Stimulated activated CD4-positive, alpha-beta T cell treated with anti-CD3 and anti-CD28 coated beads, Interleukin-12 subunit alpha, Interleukin-12 subunit beta, amount 100 ng/mL, for 4 hours (primary cell): ENCODE measurements around the gene BACH2.
"Not testable (repeated sequence)": the region's sequence is repeated elsewhere in the genome, so short reads cannot be mapped to it uniquely, and the experiment has no call there.

Experiments used
- DNase-seq: peaks from one replicate; pipeline ENCODE4 v3.0.0-alpha.2; 2020

BACH2 gene

DNA sequence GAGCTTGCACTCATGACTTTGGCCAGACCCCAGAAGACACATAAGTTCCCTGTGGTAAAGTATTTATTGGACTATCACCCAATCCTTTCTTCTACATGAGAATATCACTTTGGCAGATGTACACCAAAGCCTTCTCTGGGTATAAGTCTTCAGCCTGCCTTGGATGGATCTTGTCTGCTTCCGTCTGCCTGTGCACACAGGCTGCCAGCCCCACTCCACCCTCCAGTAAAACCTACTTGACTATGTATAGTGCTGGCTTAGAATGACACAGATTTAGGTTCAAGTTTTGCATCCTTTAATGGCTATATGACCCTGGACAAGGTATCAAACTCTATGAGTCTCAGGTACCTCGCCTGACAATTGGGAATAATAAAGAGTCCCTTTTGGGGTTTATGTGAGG is 63.4 kb downstream of the BACH2 start:
- DNase-seq = no peak

DNA sequence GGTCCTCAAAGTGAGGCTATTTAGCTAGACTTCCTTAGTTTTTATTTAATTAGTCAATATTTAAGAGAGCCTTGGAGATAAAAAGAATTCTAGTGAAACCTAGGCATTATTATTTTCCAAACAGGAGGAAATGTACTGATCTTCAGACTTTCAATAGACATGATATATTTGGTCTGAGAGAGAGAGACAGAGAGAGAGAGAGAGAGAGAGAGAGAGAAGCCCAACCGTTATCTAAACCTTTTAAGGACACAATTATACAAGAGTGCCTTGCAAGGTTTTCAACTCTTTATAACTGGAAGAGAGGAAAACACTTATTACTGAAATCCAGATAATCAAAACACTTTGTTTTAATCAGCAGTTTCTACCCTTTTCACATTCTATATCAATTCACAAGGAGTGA is 64.8 kb downstream of the BACH2 start:
- DNase-seq = no peak

DNA sequence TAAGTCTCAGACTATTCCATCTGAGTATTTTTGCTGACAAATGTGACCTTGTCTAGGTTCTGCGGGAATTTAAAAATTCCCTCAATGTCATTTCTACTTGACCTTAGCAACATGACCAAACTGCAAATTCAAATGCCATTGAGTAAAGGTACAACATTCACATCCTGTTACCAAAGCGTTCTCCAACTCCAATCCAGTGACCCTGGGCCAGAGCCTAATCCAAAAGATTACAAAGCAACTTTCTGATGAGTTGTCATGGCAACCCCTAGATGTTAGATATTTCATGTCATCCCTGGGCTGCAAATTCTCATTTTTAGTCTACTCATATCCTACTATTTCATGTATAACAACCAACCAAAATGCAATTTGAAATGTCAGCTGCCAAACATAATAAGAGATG is 65.3 kb downstream of the BACH2 start:
- no peak for DNase-seq

DNA sequence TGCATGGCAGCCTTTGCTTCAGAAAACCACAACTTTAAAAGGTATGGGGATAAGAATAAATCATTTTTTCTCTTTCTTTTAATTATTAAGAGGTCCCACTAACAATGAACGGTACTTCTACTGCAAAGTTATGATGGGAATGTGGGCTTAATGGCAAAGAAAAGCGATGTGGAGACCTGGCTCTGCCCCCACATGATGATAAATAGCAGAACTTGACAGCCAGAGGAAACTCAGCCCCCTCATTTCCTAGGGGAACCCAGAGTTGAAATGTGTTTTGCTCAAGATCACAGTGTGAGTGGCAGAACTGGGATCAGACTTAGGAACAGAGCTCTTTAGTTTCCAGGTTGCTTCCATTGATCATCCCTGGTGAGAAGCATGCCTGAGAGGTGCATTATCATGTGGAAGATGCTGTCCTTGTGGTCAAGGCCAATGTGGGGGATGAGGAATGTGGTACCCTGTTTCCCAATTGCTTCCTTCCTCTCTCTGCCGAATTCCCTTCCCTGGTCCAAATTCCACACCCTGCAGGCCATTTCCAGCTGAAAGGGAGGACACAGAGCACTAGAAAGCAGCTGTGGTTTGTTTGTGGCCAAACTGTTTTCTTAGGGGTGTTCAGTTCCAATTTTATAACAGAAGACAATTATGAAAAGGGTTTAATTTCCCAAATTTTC is 66.0 kb downstream of the BACH2 start:
- no peak for DNase-seq

DNA sequence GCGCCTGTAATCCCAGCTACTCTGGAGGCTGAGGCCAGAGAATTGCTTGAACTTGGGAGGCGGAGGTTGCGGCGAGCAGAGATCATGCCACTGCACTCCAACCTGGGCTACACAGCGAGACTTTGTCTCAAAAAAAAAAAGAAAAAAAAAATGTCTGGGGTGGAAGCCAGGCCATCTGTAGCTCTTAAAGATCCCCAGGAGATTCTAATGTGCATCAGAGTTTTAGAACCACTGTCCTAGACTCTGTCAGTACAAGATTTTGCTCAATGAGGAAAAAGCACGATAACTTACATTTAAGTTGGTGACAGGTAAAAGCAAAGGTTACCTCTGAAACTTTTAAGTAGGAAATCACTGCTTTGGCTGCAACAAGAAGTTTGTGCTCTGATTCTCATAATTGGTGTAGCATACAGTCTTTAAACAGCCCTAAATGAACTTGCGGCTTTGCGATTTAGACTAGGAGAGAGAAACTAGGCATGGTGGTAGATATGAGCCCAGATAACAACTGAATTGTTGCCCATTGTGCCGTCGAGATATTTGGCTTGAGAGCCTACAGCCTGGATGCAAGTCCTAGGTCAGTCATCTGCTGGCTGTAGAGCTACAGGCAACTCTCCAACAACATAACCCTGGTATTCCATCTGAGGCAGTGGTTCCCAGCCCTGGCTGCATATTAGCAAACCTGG is 67.2 kb downstream of the BACH2 start:
- no peak for DNase-seq

DNA sequence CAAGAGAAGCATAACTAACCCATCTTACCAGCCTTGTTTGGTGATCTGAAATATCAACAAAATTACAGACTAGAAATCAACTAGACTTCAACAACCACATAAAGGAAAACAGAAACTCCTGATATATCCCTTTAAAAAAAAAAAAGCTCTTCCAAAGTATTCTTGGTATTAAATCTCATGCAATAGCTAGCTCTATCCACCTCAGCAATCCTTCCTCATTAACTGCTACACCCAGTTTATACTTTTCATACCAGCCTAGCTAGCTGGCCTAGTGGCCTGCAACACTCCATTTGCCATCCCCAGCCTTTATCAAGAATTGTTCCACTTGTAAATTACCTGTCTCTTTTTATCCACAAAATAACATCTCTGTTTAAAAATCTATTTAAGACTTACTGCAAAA is 69.0 kb downstream of the BACH2 start:
- DNase-seq = no peak

DNA sequence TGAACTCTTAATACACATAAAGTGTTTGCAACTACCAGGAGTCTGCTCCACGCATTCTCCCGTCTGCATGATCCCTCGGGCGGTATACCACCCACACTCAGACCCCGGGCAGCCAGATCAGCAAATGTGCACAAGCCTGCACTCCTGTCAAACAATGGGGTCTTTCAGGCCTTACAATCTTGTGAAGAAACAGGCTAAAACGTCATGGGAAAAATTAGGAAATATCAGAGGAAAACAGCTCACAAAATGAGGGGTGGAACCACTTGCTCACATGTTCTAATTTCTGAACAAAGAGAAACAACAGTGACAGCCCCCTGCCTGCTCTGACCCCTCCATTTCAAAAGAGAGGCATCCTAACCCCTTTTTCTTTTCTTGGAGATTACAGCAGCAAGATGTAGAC is 69.4 kb downstream of the BACH2 start:
- DNase-seq = no peak

DNA sequence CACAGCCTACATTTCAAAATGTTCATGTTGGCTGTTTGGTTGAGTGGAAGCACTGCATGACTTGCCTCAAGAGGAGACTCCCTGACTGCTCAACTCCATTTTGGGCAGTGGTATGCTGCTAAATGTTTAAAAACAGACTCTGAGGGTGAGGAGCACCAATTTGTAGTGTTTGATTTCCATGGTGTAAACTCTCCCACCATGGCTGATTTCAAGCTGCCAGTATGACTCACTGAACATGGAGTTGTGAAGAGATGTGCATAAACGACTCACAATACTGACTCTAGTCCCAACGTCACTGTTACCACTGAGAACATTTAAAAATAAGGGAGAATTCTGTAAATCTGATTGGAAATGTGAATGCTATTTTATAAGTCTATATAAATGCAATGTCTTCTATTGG is 70.4 kb downstream of the BACH2 start:
- DNase-seq = no peak

DNA sequence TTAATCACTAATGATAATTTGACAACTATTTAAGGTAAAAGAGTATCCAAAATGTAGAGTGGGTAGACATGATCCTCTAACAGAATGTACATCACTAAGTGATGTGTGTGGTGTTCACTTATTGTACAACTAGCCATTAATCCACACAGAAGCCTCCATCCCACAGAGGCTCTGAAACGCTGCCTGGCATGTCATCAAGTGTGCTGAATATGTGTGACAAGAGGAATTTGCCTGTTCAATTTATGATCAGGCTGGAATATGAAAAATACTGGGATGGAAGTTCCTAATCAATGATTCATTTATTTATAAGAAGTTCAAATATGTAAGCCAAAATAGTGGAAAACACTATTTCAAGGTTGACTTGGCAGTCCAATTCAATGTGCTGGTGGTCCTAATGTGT is 72.4 kb downstream of the BACH2 start:
- DNase-seq = no peak

DNA sequence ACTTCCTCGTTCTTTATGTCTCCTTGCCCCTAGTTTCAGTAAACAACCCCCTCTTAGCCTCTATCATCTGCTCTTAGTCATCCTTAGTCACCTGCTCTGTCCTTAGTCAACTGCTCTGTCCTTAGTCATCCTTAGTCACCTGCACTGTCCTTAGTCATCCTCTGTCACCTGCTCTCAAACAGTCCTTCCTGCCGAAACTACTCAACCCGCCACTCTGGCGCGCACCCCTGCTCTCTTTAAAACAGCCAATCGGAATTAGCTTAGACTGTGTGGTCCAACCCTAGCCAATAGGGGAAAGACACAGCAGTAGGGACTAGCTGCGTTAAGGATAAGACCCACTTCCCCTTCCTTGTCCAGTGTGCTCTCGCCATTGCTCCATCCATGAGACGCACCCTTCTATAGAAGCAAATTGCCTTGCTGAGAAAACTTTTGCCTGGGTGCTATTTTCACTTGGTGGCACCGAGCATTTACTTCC is 73.9 kb downstream of the BACH2 start:
- DNase-seq = peak; percentile 49

DNA sequence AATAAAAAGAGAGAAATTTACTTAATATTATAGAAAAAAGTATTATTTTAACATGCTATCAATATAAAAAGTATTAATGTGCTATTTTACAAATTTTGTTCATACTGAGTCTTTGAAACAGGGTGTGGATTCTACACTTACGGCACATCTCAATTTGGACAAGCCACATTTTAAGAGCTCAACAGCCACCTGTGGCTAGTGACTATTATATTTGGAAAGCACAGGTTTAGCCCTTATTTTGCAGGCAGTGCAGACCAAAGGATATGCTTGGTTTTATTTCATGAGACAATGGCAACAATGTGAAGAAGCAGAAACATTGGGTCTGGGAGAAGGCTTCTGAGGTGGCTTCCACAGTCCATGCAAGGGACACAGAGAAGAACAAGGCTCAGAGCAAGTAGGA is 74.6 kb downstream of the BACH2 start:
- DNase-seq = no peak

DNA sequence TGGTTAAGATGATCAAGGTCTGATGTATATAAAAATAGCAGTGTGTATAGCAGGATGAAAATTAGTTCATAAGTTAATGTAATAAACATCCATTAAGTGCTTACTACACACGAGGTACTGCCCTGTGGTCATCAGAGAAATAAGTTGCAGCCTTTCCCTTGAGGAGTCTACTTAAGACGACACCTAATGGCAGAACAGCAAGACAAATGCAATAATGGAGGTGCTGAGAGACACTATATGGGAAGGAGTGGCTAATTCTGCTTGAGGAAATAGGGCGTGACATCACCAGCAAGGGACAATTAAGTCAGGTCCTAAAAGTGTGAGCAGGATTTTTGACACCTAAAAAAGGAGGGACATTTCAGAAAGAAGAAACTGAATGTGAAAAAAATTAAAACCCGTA is 75.2 kb downstream of the BACH2 start:
- DNase-seq = no peak

DNA sequence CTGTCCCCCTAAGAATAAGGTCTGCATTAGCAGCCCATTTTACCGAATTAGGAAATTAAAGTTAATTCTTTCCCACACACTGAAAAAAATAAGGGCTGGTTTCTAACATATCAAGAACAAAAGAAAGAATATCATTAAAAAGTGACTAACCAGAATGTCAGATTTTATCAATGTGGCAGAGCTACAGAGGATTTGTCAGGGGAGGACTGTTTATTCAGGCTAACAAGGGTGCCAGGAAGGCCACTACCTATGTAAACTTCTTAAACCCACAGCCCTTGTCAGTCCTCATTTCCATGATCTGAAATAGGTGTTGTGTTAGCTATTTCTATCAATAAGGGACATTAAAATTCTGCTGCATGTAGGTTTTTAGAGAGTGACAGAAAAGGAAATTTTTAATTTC is 76.4 kb downstream of the BACH2 start:
- DNase-seq = no peak

DNA sequence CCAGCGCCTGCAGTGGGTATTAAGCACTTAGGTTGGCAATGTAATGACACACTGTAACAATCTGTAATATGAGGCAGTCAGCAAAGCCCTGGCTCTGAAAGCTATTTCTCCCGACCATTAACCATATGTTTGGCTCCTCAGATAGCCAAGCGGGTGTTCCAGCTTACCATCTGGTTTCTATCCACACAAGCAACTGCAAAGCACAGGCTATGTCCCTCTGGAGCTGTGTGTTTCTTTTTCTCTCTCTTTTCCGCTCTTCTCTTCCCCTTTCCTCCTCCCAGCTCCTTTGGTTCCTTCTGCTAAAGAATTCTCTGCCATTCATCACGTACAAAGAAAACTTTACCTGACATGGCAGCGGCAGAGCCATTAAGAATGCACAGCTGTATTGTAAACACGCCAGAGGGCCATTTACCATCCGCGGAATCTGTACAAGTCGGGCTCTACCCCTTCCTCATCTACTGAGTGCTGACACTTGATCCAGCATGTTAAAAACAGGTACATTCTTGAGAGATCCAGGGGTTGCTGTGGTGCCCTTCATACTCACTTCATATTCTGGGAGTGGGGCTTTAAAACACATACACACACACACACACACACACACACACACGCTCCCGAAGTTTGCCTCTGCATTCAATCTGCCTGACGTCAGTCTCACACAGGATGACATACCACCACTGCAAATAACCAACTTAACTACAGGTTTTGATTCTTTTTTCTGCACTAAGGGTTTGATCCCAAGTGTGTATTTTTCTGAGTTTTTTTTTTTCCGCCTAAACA is 77.2 kb downstream of the BACH2 start:
- DNase-seq = no peak

DNA sequence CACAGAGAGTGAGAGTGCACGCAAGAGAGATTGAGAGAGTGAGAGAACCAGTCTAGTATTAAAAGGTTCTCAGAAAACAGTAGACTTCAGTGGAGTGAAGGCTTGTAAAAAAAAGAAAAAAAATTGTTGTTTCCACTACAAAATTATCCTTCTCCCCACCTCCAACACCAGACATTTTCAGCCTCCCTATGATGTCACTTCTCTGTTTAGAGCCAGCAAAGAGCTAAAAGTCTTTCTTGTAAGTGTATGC is 77.8 kb downstream of the BACH2 start:
- no peak for DNase-seq

DNA sequence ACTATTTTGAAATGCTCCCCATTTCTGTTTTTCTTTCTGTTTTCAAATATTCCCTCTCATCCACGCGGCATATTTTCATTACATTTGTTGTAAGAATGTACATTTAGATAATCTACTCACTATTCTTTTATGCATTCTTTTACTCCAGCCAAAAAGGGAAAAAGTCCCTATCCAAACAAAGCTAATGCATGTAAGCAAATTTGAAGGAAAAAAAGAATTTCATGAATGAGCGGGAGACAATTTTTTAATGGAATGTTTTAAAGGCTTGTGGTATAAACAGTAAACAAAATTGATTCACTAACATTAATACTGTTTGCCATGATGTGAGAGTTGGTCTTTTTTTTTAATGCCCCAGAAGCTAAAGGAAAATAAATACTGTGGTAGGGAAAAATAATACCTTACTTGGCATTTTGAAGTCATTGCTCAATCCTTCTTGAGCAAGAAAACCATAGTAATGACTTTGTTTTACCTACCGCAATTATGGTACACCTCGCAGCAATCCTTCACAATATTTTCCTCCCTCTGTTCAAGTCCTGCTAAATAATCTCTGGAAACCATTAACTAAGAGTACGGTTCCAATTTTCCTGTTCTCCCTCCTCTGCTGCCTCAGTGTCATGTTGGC is 79.0 kb downstream of the BACH2 start:
- no peak for DNase-seq

DNA sequence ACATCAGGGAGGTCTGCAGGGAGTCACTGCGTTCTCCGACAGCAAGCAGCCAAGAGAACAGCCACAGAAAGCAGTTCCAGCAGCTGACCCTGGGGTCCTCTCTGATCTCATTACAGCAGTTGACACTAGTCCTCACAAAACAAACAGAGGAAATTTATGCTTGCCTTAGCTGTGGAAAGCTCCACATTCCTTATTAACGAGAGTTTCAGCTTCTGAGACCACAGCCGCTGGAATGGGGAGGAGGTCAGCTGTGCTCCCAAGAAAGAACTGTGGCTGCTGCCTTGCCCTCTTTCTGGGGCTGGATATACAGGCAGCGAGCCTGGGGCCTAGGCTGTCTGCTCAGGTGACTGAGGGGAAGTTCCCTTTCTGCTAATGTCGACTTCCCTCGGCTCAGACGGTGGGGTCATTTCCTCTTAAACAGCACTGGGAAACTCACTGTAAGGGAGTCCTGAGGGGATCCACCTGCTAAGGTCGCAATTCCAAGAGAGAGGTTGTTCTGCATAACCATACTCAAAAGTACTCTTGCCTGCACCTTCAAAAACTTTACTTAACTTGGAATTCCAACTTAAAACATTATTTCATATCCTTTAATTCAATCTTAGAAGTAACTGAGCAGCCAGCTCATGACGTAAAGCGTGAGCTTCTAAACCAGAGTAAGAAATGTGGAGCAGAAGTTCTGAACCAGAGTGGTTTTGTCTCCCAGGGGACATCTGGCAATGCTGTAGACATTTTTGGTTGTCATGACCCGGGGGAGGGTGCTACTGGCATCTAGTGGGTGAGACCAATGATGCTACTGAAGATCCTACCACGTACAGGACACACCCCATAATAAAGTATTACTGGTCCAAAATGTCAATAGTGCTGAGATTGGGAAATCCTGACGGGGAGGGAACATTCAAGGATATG is 80.3 kb downstream of the BACH2 start:
- DNase-seq = no peak

DNA sequence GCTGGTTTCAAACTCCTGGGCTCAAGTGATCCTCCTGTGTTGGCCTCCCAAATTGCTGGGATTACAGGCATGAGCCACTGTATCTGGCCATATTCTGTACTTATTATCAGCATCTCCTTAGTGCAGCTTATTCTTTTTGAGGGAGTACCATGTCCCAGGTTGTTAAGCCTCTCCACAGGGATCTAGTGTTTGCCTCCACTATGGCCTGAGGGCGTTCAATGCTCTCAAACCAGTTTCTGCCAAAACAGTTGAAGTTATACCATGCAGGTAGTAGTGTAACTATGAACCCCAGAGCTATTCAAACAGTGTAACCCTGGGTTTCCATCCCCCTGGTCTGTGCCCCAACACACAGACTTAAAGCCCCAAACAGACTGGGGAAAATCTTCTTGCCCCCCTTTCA is 81.7 kb downstream of the BACH2 start:
- DNase-seq = no peak

DNA sequence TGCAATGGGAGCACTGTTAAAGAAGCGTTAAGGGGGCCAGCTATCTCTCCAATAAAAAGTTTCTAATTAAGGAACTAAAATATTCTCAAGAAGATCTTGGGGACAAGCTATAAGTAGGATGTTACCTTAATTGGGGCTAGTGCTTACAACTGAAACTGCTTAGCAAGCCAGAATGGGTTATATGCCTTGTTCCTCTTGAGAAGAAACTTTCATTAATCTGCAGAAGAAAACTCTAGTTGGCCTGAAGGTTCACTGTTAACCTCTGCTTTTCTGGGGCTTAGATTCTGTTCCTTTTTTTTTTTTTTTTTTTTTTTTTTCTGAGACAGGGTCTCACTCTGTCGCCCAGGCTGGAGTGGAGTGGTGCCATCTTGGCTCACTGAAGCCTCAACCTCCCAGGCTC is 82.2 kb downstream of the BACH2 start:
- no peak for DNase-seq

DNA sequence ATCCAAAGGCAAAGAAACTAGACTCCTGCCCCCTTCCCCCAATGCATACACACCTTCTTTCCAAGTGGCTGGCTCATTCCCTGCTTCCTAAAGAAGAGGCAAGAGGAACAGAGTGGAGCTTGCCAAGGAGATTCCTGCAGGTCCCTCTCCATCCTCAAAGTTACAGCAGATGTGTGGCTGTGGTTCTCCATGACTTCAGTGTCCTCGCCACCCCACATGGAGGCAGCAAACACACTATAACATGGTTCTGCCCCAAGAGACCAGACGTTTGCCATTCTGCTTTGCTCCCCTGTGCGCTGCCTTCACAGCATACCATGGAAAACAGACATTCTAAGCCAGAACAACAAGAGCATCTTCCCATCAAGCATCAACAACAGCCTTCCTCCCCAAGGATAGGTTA is 84.4 kb downstream of the BACH2 start:
- no peak for DNase-seq

DNA sequence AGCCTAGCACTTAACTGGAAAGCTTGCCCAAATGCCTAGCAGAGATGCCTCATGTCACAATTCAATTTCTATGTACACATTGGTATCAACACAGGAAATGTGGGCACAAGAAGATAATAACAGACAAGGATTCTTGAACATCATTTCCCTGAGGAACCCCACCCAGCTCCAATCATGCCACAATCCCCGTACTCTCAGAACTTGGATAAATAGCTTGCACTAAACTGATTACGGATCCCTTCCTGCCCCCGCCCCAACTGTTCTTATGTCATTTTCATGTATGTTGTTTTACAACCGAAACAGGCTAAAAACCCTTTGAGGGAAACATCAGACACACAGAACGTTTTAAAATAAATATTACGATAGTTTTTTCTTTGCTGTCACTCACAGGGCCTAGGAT is 87.1 kb downstream of the BACH2 start:
- DNase-seq = no peak

DNA sequence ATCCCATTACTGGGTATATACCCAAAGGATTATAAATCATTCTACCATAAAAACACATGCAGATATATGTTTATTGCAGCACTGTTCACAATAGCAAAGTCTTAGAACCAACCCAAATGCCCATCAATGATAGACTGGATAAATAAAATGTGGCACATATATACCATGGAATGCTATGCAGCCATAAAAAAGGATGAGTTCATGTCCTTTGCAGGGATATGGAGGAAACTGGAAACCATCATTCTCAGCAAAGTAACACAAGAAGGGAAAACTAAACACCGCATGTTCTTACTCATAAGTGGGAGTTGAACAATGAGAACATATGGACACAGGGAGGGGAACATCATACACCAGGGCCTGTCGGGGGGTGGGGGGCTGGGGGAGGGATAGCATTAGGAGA is 88.0 kb downstream of the BACH2 start:
- DNase-seq = not testable (repeated sequence)
